B cell (primary cell): ENCODE results near the gene EFL1. TPM values are rescaled to one million over a fixed set of nuclear protein-coding genes. Genes with fewer than 3 reads are reported as not detected.
"Not testable (repeated sequence)": the region's sequence is repeated elsewhere in the genome, so short reads cannot be mapped to it uniquely, and the experiment has no call there.

Experiments
- ATAC-seq: fragments of 200-7000 bp; cut with Tn5 transposase; one replicate; pipeline ENCODE4 v1.10.0; 2021; ENCODE audit warnings: low read depth, mild to moderate bottlenecking, moderate number of reproducible peaks, moderate library complexity
- CTCF ChIA-PET: fragments of 350-600 bp; sonication (Branson Sonifier 250); formaldehyde crosslinking; loops from one replicate; lab custom pipeline; 2021; ENCODE audit warnings: antibody characterized with exemption, inconsistent platforms; lab: Charles Lee
- POLR2A ChIA-PET: fragments of 350-600 bp; sonication (Branson Sonifier 250); formaldehyde crosslinking; loops from one replicate; lab custom pipeline; 2021; ENCODE audit warnings: antibody characterized with exemption; lab: Charles Lee
- DNase-seq: peaks from one replicate; pipeline ENCODE4 v3.0.0; 2013
- H2AFZ ChIP-seq: 2 replicates; pipeline ENCODE4 v1.6.1; 2012; ENCODE audit warnings: mild to moderate bottlenecking, low read depth, low read length; ENCODE audit not compliant: insufficient read depth, poor library complexity, severe bottlenecking
- H3K27ac ChIP-seq, 2 donors: 1 replicate in 1 of 2; 2 replicates in 1 of 2; pipeline ENCODE4 v1.5.1; 2012 to 2013; ENCODE audit warnings: low read length in 2 of 2, mild to moderate bottlenecking in 2 of 2, moderate library complexity in 1 of 2
- H3K27me3 ChIP-seq, 4 experiments: fragments of 200-600 bp in 1 of 4; sonication (generic) in 1 of 4; replicated peaks in 1 of 4; 1 replicate in 2 of 4; 2 replicates in 2 of 4; pipeline versions ENCODE4 v1.6.1 to v1.7.0; 2013 to 2016; ENCODE audit warnings: low read length in 3 of 4, mild to moderate bottlenecking in 2 of 4, mixed read lengths in 1 of 4, moderate library complexity in 1 of 4; ENCODE audit not compliant: insufficient read depth in 4 of 4, control insufficient read depth in 3 of 4; ENCODE audit errors: control extremely low read depth in 1 of 4
- H3K36me3 ChIP-seq, 2 experiments: replicated peaks in 1 of 2; 1 replicate in 1 of 2; 2 replicates in 1 of 2; pipeline versions ENCODE4 v1.6.1 to v1.7.1; 2013; ENCODE audit warnings: low read length in 1 of 2; ENCODE audit not compliant: insufficient read depth in 2 of 2, control insufficient read depth in 1 of 2; ENCODE audit errors: control extremely low read depth in 1 of 2, extremely low read depth in 1 of 2
- H3K4me1 ChIP-seq, 2 donors: fragments of 200-600 bp in 1 of 2; sonication (generic) in 1 of 2; 1 replicate in 1 of 2; 2 replicates in 1 of 2; pipeline versions ENCODE4 v1.5.1 to v1.6.1; 2013 to 2017; ENCODE audit warnings: low read length in 2 of 2; ENCODE audit not compliant: control insufficient read depth in 2 of 2, insufficient read depth in 2 of 2
- H3K4me2 ChIP-seq: replicated peaks from 2 replicates; pipeline ENCODE3; 2012; ENCODE audit warnings: mild to moderate bottlenecking, low read depth, low read length; ENCODE audit not compliant: poor library complexity, severe bottlenecking
- H3K4me3 ChIP-seq, 5 experiments: fragments of 200-600 bp in 1 of 5; sonication (generic) in 1 of 5; 1 replicate in 3 of 5; 2 replicates in 2 of 5; pipeline versions ENCODE4 v1.5.1 to v1.7.0; 2011 to 2016; ENCODE audit warnings: low read length in 4 of 5, mild to moderate bottlenecking in 4 of 5, low read depth in 2 of 5, control low read depth in 1 of 5, moderate library complexity in 1 of 5; ENCODE audit not compliant: insufficient read depth in 1 of 5; ENCODE audit errors: control extremely low read depth in 1 of 5, extremely low read depth in 1 of 5
- H3K79me2 ChIP-seq: fragments of 200-600 bp; sonication (generic); one replicate; pipeline ENCODE4 v1.6.0; 2016; ENCODE audit warnings: low read length; ENCODE audit not compliant: control insufficient read depth, insufficient read depth
- H3K9ac ChIP-seq: fragments of 200-600 bp; sonication (generic); 2 replicates; pipeline ENCODE4 v1.6.1; 2017; ENCODE audit warnings: mild to moderate bottlenecking, low read length, moderate library complexity
- H3K9me3 ChIP-seq, 3 donors: one replicate each; pipeline versions ENCODE4 v1.6.1 to v1.7.1; 2013; ENCODE audit warnings: low read length in 2 of 3; ENCODE audit not compliant: control insufficient read depth in 2 of 3, insufficient read depth in 1 of 3; ENCODE audit errors: control extremely low read depth in 1 of 3
- H4K20me1 ChIP-seq: 2 replicates; pipeline ENCODE4 v1.6.0; 2012; ENCODE audit warnings: mild to moderate bottlenecking, low read length; ENCODE audit not compliant: insufficient read depth, control insufficient read depth, poor library complexity, severe bottlenecking
- H3K27ac Mint-ChIP-seq: one replicate; pipeline ENCODE4 v1.8.0; 2021; ENCODE audit warnings: mixed read lengths
- H3K27me3 Mint-ChIP-seq: one replicate; pipeline ENCODE4 v1.8.0; 2021; ENCODE audit warnings: mixed read lengths
- H3K4me1 Mint-ChIP-seq: one replicate; pipeline ENCODE4 v1.8.0; 2021; ENCODE audit warnings: mixed read lengths
- H3K4me3 Mint-ChIP-seq: one replicate; pipeline ENCODE4 v1.8.0; 2021; ENCODE audit warnings: mixed read lengths
- H3K9me3 Mint-ChIP-seq: one replicate; pipeline ENCODE4 v1.8.0; 2022; ENCODE audit warnings: mixed read lengths; ENCODE audit not compliant: insufficient read depth
- WGBS: methylation state at CpG from one replicate; pipeline ENCODE4 v1.1.5; 2013; ENCODE audit warnings: missing lambda C conversion rate; ENCODE audit not compliant: insufficient coverage; 5-methylcytosine and 5-hydroxymethylcytosine counted together
- intact Hi-C: fragments of 100-400 bp; cut with micrococcal nuclease; formaldehyde crosslinking; loops from one replicate; pipeline ENCODE4 v1.10.0; 2022
- polyA plus RNA-seq: library from polyadenylated mRNA; depleted of rRNA; stranded (reverse); fragments of >200 nt; gene quantifications from 2 replicates; pipeline ENCODE4 v1.2.3, GENCODE V29; 2012
- total RNA-seq, 2 donors: library from RNA; stranded (reverse); fragments of 120-200 nt in 1 of 2; gene quantifications; 1 replicate in 1 of 2; 2 replicates in 1 of 2; pipeline versions ENCODE4 v1.2.3 to v1.2.4, GENCODE V29; 2013 to 2022

Gene EFL1
- total and polyA plus RNA-seq, 2 donors (not counting 1 experiment from before 2014, with no cell fraction given), result 8.2 to 25.8 TPM

GRCh38 chr15:82195818-82196217, 66.7 kb downstream of the EFL1 start:
- H3K79me2 ChIP-seq, H3K9me3 Mint-ChIP-seq, DNase-seq, H3K27me3 Mint-ChIP-seq, H3K4me2 ChIP-seq, H3K4me3 ChIP-seq, H3K27ac Mint-ChIP-seq, intact Hi-C loops, POLR2A ChIA-PET, H3K36me3 ChIP-seq, ATAC-seq, H3K9ac ChIP-seq, H3K27me3 ChIP-seq, H3K4me1 ChIP-seq, H3K27ac ChIP-seq, H4K20me1 ChIP-seq, H3K4me3 Mint-ChIP-seq, H3K9me3 ChIP-seq, H3K4me1 Mint-ChIP-seq, H2AFZ ChIP-seq: not testable (repeated sequence)
- CTCF ChIA-PET, result interaction anchor here (1.4 kb wide), 1 partner anchor 715 kb away, joined by 14 read pairs; no protein-coding TSS in a partner anchor
- 97% methylated on average over 5 of the region's 7 CpGs for WGBS

DNA sequence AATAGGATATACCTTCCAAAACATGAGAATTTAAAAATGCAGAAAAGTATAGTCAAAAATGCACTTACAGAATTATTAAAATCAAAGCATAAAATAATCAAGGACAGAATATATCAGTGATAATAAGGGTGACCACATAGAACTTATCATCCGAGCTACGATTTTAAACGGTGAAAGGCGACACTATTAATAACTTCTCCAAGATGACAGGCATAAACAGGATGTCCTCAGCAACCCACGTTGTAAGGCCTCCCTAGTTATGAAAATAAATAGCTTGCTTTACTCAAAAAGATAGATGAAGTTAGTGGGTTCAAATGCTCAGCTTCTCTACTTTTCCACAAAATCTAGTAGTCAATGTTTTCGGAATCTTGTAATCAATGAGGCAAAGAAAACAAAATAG, 68.0 kb downstream of the EFL1 start:
- CTCF ChIA-PET, result not testable (repeated sequence)

GRCh38 chr15:82193435-82193834, 69.1 kb downstream of the EFL1 start:
- H3K4me3 Mint-ChIP-seq, intact Hi-C loops, H3K27me3 ChIP-seq, H3K4me1 ChIP-seq, CTCF ChIA-PET, H3K4me2 ChIP-seq, H3K9me3 Mint-ChIP-seq, H3K9ac ChIP-seq, H3K4me3 ChIP-seq, H3K36me3 ChIP-seq, H4K20me1 ChIP-seq, H3K4me1 Mint-ChIP-seq, H3K79me2 ChIP-seq, H3K27me3 Mint-ChIP-seq, H3K9me3 ChIP-seq, DNase-seq, H3K27ac ChIP-seq, H3K27ac Mint-ChIP-seq, H2AFZ ChIP-seq, POLR2A ChIA-PET, ATAC-seq: not testable (repeated sequence)
- WGBS, result no CpG with 5 or more reads among the region's 1 CpG

More for the DNA sequence above, 68.0 kb downstream of the EFL1 start:
- H3K4me3 Mint-ChIP-seq, DNase-seq, H3K9ac ChIP-seq, H3K27me3 ChIP-seq, ATAC-seq, H3K4me2 ChIP-seq, H3K4me3 ChIP-seq, intact Hi-C loops, H3K36me3 ChIP-seq, H3K9me3 ChIP-seq, H3K27ac Mint-ChIP-seq, POLR2A ChIA-PET, H4K20me1 ChIP-seq, H3K9me3 Mint-ChIP-seq, H3K4me1 Mint-ChIP-seq, H3K27ac ChIP-seq, H2AFZ ChIP-seq, H3K27me3 Mint-ChIP-seq, H3K4me1 ChIP-seq, H3K79me2 ChIP-seq: not testable (repeated sequence)
- WGBS, result no CpG with 5 or more reads among the region's 6 CpGs

DNA sequence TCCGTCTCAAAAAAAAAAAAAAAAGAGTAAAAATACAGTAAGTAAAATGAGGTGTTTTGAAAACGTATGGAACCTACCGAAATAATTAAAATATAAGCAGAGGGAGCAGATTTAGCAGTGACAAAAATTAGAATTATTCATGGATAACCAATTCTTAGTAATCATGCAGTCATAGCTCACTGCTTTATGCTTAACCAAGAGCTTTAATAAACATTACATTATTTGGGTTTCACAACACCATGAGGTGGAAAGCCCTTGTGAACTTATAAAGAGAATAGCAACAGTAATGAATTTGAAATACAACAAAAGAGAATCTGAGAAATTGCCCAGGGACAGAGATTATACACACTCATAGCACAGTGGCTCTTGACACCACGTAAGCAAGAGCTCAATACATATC, 70.1 kb downstream of the EFL1 start:
- ATAC-seq, POLR2A ChIA-PET, H3K9me3 ChIP-seq, H4K20me1 ChIP-seq, H3K4me2 ChIP-seq, H3K36me3 ChIP-seq, H3K27me3 ChIP-seq, H3K4me1 Mint-ChIP-seq, H3K27ac Mint-ChIP-seq, DNase-seq, H3K9me3 Mint-ChIP-seq, H3K4me3 ChIP-seq, intact Hi-C loops, H3K27me3 Mint-ChIP-seq, H3K4me3 Mint-ChIP-seq, H3K4me1 ChIP-seq, H3K27ac ChIP-seq, H3K9ac ChIP-seq, H3K79me2 ChIP-seq, H2AFZ ChIP-seq: not testable (repeated sequence)
- WGBS, result 100% methylated on average over 1 of the region's 4 CpGs
- CTCF ChIA-PET, result interaction anchor here (0.7 kb wide), 2 partner anchors 15 to 103 kb away, joined by 3 read pairs; no protein-coding TSS in a partner anchor
